OCI-LY7 (cell line): ENCODE data around the gene TBX5.

Experiments used
- CTCF ChIP-seq: fragments of 200-600 bp; sonication (generic); conservative IDR thresholded peaks from 2 replicates; pipeline ENCODE4 v1.5.1; 2014; ENCODE audit warnings: mild to moderate bottlenecking, antibody characterized with exemption, low read length, moderate library complexity, mixed read lengths
- EZH2phosphoT487 ChIP-seq: fragments of 200-600 bp; sonication (generic); IDR thresholded peaks from 2 replicates; pipeline ENCODE4 v1.6.1; 2018; ENCODE audit warnings: low read depth, borderline replicate concordance, mild to moderate bottlenecking, mixed run types, antibody characterized with exemption, low read length, moderate library complexity, mixed read lengths

DNA sequence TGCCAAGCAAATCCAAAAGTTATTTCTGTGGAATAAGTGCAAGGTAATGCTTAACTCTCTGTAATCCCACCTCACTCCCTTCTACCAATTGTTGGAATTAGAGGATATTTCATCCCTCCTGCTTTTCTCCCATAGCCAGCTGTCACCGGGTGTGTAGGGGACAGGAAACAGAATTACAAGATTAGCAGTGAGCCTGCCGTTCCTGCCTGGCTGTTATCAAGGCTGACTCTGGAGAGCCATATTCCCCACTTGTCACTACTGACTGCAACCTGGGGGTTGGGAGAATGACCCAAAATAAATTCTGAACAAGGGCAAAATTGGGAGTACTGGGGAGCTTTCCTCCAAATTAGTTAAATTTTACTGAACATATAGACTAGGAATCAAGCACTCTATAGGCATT is 24.8 kb downstream of the TBX5 start:
- TF ChIP-seq EZH2phosphoT487 (no peak), CTCF (no peak)
